B cell (primary cell): Measurements from ENCODE around the gene CAPZB. TPM values are rescaled to one million over a fixed set of nuclear protein-coding genes. Genes with fewer than 3 reads are reported as not detected.

Source experiments
- ATAC-seq: fragments of 200-7000 bp; cut with Tn5 transposase; one replicate; pipeline ENCODE4 v1.10.0; 2021; ENCODE audit warnings: low read depth, mild to moderate bottlenecking, moderate number of reproducible peaks, moderate library complexity
- CTCF ChIA-PET: fragments of 350-600 bp; sonication (Branson Sonifier 250); formaldehyde crosslinking; loops from one replicate; lab custom pipeline; 2021; ENCODE audit warnings: antibody characterized with exemption, inconsistent platforms; lab: Charles Lee
- POLR2A ChIA-PET: fragments of 350-600 bp; sonication (Branson Sonifier 250); formaldehyde crosslinking; loops from one replicate; lab custom pipeline; 2021; ENCODE audit warnings: antibody characterized with exemption; lab: Charles Lee
- DNase-seq: peaks from one replicate; pipeline ENCODE4 v3.0.0; 2013
- H2AFZ ChIP-seq: 2 replicates; pipeline ENCODE4 v1.6.1; 2012; ENCODE audit warnings: mild to moderate bottlenecking, low read depth, low read length; ENCODE audit not compliant: insufficient read depth, poor library complexity, severe bottlenecking
- H3K27ac ChIP-seq, 2 donors: 1 replicate in 1 of 2; 2 replicates in 1 of 2; pipeline ENCODE4 v1.5.1; 2012 to 2013; ENCODE audit warnings: low read length in 2 of 2, mild to moderate bottlenecking in 2 of 2, moderate library complexity in 1 of 2
- H3K27me3 ChIP-seq, 4 experiments: fragments of 200-600 bp in 1 of 4; sonication (generic) in 1 of 4; replicated peaks in 1 of 4; 1 replicate in 2 of 4; 2 replicates in 2 of 4; pipeline versions ENCODE4 v1.6.1 to v1.7.0; 2013 to 2016; ENCODE audit warnings: low read length in 3 of 4, mild to moderate bottlenecking in 2 of 4, mixed read lengths in 1 of 4, moderate library complexity in 1 of 4; ENCODE audit not compliant: insufficient read depth in 4 of 4, control insufficient read depth in 3 of 4; ENCODE audit errors: control extremely low read depth in 1 of 4
- H3K36me3 ChIP-seq, 2 experiments: replicated peaks in 1 of 2; 1 replicate in 1 of 2; 2 replicates in 1 of 2; pipeline versions ENCODE4 v1.6.1 to v1.7.1; 2013; ENCODE audit warnings: low read length in 1 of 2; ENCODE audit not compliant: insufficient read depth in 2 of 2, control insufficient read depth in 1 of 2; ENCODE audit errors: control extremely low read depth in 1 of 2, extremely low read depth in 1 of 2
- H3K4me1 ChIP-seq, 2 donors: fragments of 200-600 bp in 1 of 2; sonication (generic) in 1 of 2; 1 replicate in 1 of 2; 2 replicates in 1 of 2; pipeline versions ENCODE4 v1.5.1 to v1.6.1; 2013 to 2017; ENCODE audit warnings: low read length in 2 of 2; ENCODE audit not compliant: control insufficient read depth in 2 of 2, insufficient read depth in 2 of 2
- H3K4me2 ChIP-seq: replicated peaks from 2 replicates; pipeline ENCODE3; 2012; ENCODE audit warnings: mild to moderate bottlenecking, low read depth, low read length; ENCODE audit not compliant: poor library complexity, severe bottlenecking
- H3K4me3 ChIP-seq, 5 experiments: fragments of 200-600 bp in 1 of 5; sonication (generic) in 1 of 5; 1 replicate in 3 of 5; 2 replicates in 2 of 5; pipeline versions ENCODE4 v1.5.1 to v1.7.0; 2011 to 2016; ENCODE audit warnings: low read length in 4 of 5, mild to moderate bottlenecking in 4 of 5, low read depth in 2 of 5, control low read depth in 1 of 5, moderate library complexity in 1 of 5; ENCODE audit not compliant: insufficient read depth in 1 of 5; ENCODE audit errors: control extremely low read depth in 1 of 5, extremely low read depth in 1 of 5
- H3K79me2 ChIP-seq: fragments of 200-600 bp; sonication (generic); one replicate; pipeline ENCODE4 v1.6.0; 2016; ENCODE audit warnings: low read length; ENCODE audit not compliant: control insufficient read depth, insufficient read depth
- H3K9ac ChIP-seq: fragments of 200-600 bp; sonication (generic); 2 replicates; pipeline ENCODE4 v1.6.1; 2017; ENCODE audit warnings: mild to moderate bottlenecking, low read length, moderate library complexity
- H3K9me3 ChIP-seq, 3 donors: one replicate each; pipeline versions ENCODE4 v1.6.1 to v1.7.1; 2013; ENCODE audit warnings: low read length in 2 of 3; ENCODE audit not compliant: control insufficient read depth in 2 of 3, insufficient read depth in 1 of 3; ENCODE audit errors: control extremely low read depth in 1 of 3
- H4K20me1 ChIP-seq: 2 replicates; pipeline ENCODE4 v1.6.0; 2012; ENCODE audit warnings: mild to moderate bottlenecking, low read length; ENCODE audit not compliant: insufficient read depth, control insufficient read depth, poor library complexity, severe bottlenecking
- H3K27ac Mint-ChIP-seq: one replicate; pipeline ENCODE4 v1.8.0; 2021; ENCODE audit warnings: mixed read lengths
- H3K27me3 Mint-ChIP-seq: one replicate; pipeline ENCODE4 v1.8.0; 2021; ENCODE audit warnings: mixed read lengths
- H3K4me1 Mint-ChIP-seq: one replicate; pipeline ENCODE4 v1.8.0; 2021; ENCODE audit warnings: mixed read lengths
- H3K4me3 Mint-ChIP-seq: one replicate; pipeline ENCODE4 v1.8.0; 2021; ENCODE audit warnings: mixed read lengths
- H3K9me3 Mint-ChIP-seq: one replicate; pipeline ENCODE4 v1.8.0; 2022; ENCODE audit warnings: mixed read lengths; ENCODE audit not compliant: insufficient read depth
- CTCF ChIP-seq: fragments of 200-600 bp; IDR thresholded peaks from one replicate; pipeline ENCODE4 v1.8.0; 2022; ENCODE audit warnings: antibody characterized with exemption, mild to moderate bottlenecking
- EZH2 ChIP-seq: IDR thresholded peaks from 2 replicates; pipeline ENCODE4 v1.6.1; 2012; ENCODE audit warnings: borderline replicate concordance, low read depth, mild to moderate bottlenecking, moderate library complexity, low read length; ENCODE audit not compliant: insufficient read depth, poor library complexity, severe bottlenecking
- WGBS: methylation state at CpG from one replicate; pipeline ENCODE4 v1.1.5; 2013; ENCODE audit warnings: missing lambda C conversion rate; ENCODE audit not compliant: insufficient coverage; 5-methylcytosine and 5-hydroxymethylcytosine counted together
- intact Hi-C: fragments of 100-400 bp; cut with micrococcal nuclease; formaldehyde crosslinking; loops from one replicate; pipeline ENCODE4 v1.10.0; 2022
- polyA plus RNA-seq: library from polyadenylated mRNA; depleted of rRNA; stranded (reverse); fragments of >200 nt; gene quantifications from 2 replicates; pipeline ENCODE4 v1.2.3, GENCODE V29; 2012
- total RNA-seq, 2 donors: library from RNA; stranded (reverse); fragments of 120-200 nt in 1 of 2; gene quantifications; 1 replicate in 1 of 2; 2 replicates in 1 of 2; pipeline versions ENCODE4 v1.2.3 to v1.2.4, GENCODE V29; 2013 to 2022

Gene CAPZB
- total and polyA plus RNA-seq, 2 donors (not counting 1 experiment from before 2014, with no cell fraction given) = 126 to 193 TPM

GRCh38 chr1:19413999-19414398, 71.3 kb downstream of the CAPZB start:
- Histone ChIP-seq H3K79me2 (peaks cover 99% of the 10 kb centered on the region), H3K9ac (no peak overlapping the region), H3K36me3 (peaks cover 0 to 54% of the 10 kb centered on the region in 2 experiments), H3K9me3 (no peaks in the 10 kb centered on the region), H3K4me1 (peaks cover 18 to 28% of the 10 kb centered on the region in 2 donors), H4K20me1 (peaks cover 90% of the 10 kb centered on the region), H3K4me2 (no peak overlapping the region), H3K4me3 (no peak overlapping the region), H3K27me3 (no peaks in the 10 kb centered on the region), H3K27ac (no peak overlapping the region), H2AFZ (no peak overlapping the region)
- DNase-seq (no peak), ATAC-seq (no peak)
- POLR2A ChIA-PET = no interaction called here
- TF ChIP-seq EZH2 (no peak), CTCF (no peak)
- CTCF ChIA-PET = interaction anchor here (1.0 to 1.8 kb wide), 2 partner anchors 21 to 47 kb away, joined by 4 read pairs; no protein-coding TSS in a partner anchor
- H3K4me3 Mint-ChIP-seq = no peak overlapping the region
- intact Hi-C loops = no loop called here
- 97% methylated on average over 10 of the region's 12 CpGs for WGBS
- H3K27ac Mint-ChIP-seq = no peak overlapping the region
- peaks cover 52% of the 10 kb centered on the region for H3K4me1 Mint-ChIP-seq
- no peaks in the 10 kb centered on the region for H3K27me3 Mint-ChIP-seq
- H3K9me3 Mint-ChIP-seq = no peaks in the 10 kb centered on the region

GRCh38 chr1:19412654-19413053, 72.7 kb downstream of the CAPZB start:
- H3K4me1 ChIP-seq = peaks cover 18 to 28% of the 10 kb centered on the region in 2 donors
- H3K79me2 ChIP-seq = peaks cover 99% of the 10 kb centered on the region
- H3K27ac Mint-ChIP-seq = no peak overlapping the region
- ATAC-seq = no peak
- WGBS = no CpG with 5 or more reads among the region's 8 CpGs
- no peak for TF ChIP-seq EZH2
- TF ChIP-seq CTCF = no peak
- no peak overlapping the region for H3K4me2 ChIP-seq
- POLR2A ChIA-PET = no interaction called here
- no peaks in the 10 kb centered on the region for H3K9me3 ChIP-seq
- H3K9me3 Mint-ChIP-seq = no peaks in the 10 kb centered on the region
- peak overlapping the region in 1 of 2 donors; percentile 45 for H3K27ac ChIP-seq
- H3K4me3 ChIP-seq = no peak overlapping the region
- H3K9ac ChIP-seq = no peak overlapping the region
- CTCF ChIA-PET = interaction anchor here (0.8 to 2.1 kb wide), 6 partner anchors 20 to 249 kb away, joined by 3 to 5 read pairs (median 4); no protein-coding TSS in a partner anchor
- DNase-seq = no peak
- peaks cover 48% of the 10 kb centered on the region for H3K4me1 Mint-ChIP-seq
- H3K27me3 Mint-ChIP-seq = no peaks in the 10 kb centered on the region
- peaks cover 93% of the 10 kb centered on the region for H4K20me1 ChIP-seq
- intact Hi-C loops = no loop called here
- no peak overlapping the region for H2AFZ ChIP-seq
- peaks cover 1 to 53% of the 10 kb centered on the region in 2 experiments for H3K36me3 ChIP-seq
- no peak overlapping the region for H3K4me3 Mint-ChIP-seq
- H3K27me3 ChIP-seq = no peaks in the 10 kb centered on the region
